Liver (tissue), 9 donors: ENCODE results near the gene MUC6. TPM values are rescaled to one million over a fixed set of nuclear protein-coding genes. Genes with fewer than 3 reads are reported as not detected.

Experiments used
- DNase-seq: peaks from one replicate; pipeline ENCODE4 v3.0.0-alpha.2; 2017; ENCODE audit warnings: low spot score
- H3K27ac ChIP-seq, 2 donors: one replicate each; pipeline ENCODE4 v1.7.0; 2013; ENCODE audit warnings: inconsistent platforms in 2 of 2, low read length in 2 of 2, control low read depth in 1 of 2, low read depth in 1 of 2, mild to moderate bottlenecking in 1 of 2
- H3K27me3 ChIP-seq, 4 donors: one replicate each; pipeline versions ENCODE4 v1.6.1 to v1.7.0; 2013; ENCODE audit warnings: low read length in 3 of 4, inconsistent platforms in 1 of 4, mild to moderate bottlenecking in 1 of 4, moderate library complexity in 1 of 4; ENCODE audit not compliant: control insufficient read depth in 4 of 4, insufficient read depth in 4 of 4
- H3K36me3 ChIP-seq, 4 donors: one replicate each; pipeline versions ENCODE4 v1.6.1 to v1.7.0; 2013; ENCODE audit warnings: low read length in 3 of 4, mild to moderate bottlenecking in 3 of 4, low read depth in 1 of 4, moderate library complexity in 1 of 4; ENCODE audit not compliant: control insufficient read depth in 4 of 4, insufficient read depth in 3 of 4
- H3K4me1 ChIP-seq, 4 donors: one replicate each; pipeline versions ENCODE4 v1.6.1 to v1.7.0; 2013; ENCODE audit warnings: low read length in 3 of 4, mild to moderate bottlenecking in 3 of 4, moderate library complexity in 1 of 4; ENCODE audit not compliant: control insufficient read depth in 4 of 4, insufficient read depth in 4 of 4
- H3K4me3 ChIP-seq, 3 donors: one replicate each; pipeline versions ENCODE4 v1.6.1 to v1.7.0; 2013; ENCODE audit warnings: low read length in 3 of 3, control low read depth in 1 of 3, low read depth in 1 of 3, mild to moderate bottlenecking in 1 of 3
- H3K9ac ChIP-seq, 2 donors: one replicate each; pipeline ENCODE4 v1.7.0; 2013; ENCODE audit warnings: low read length in 2 of 2, mild to moderate bottlenecking in 2 of 2, moderate library complexity in 2 of 2, control low read depth in 1 of 2, low read depth in 1 of 2
- H3K9me3 ChIP-seq, 4 donors: one replicate each; pipeline versions ENCODE4 v1.6.1 to v1.7.0; 2013; ENCODE audit warnings: low read length in 3 of 4; ENCODE audit not compliant: control insufficient read depth in 4 of 4
- EGR1 ChIP-seq, 2 donors: IDR thresholded peaks; 2 replicates each; pipeline ENCODE4 v1.6.1; 2016 to 2018; ENCODE audit warnings: antibody characterized with exemption in 2 of 2, low read depth in 2 of 2
- FOXA2 ChIP-seq: IDR thresholded peaks from 2 replicates; pipeline ENCODE4 v1.6.1; 2016; ENCODE audit warnings: antibody characterized with exemption
- GABPA ChIP-seq, 2 donors: IDR thresholded peaks in 1 of 2; conservative IDR thresholded peaks in 1 of 2; 2 replicates each; pipeline ENCODE4 v1.6.1; 2016; ENCODE audit warnings: antibody characterized with exemption in 2 of 2, mild to moderate bottlenecking in 1 of 2, moderate library complexity in 1 of 2
- HNF4A ChIP-seq, 2 donors: conservative IDR thresholded peaks; 2 replicates each; pipeline ENCODE4 v1.6.1; 2016; ENCODE audit warnings: antibody characterized with exemption in 2 of 2, mild to moderate bottlenecking in 2 of 2
- HNF4G ChIP-seq: IDR thresholded peaks from 2 replicates; pipeline ENCODE4 v1.6.1; 2016; ENCODE audit warnings: antibody characterized with exemption
- JUND ChIP-seq, 2 donors: IDR thresholded peaks; 2 replicates each; pipeline ENCODE4 v1.6.1; 2016; ENCODE audit warnings: antibody characterized with exemption in 2 of 2
- NR2F2 ChIP-seq: IDR thresholded peaks from 2 replicates; pipeline ENCODE4 v1.6.1; 2016; ENCODE audit warnings: antibody characterized with exemption
- RAD21 ChIP-seq, 2 donors: IDR thresholded peaks; 2 replicates each; pipeline ENCODE4 v1.6.1; 2016; ENCODE audit warnings: antibody characterized with exemption in 2 of 2, mild to moderate bottlenecking in 2 of 2
- RXRA ChIP-seq, 2 donors: IDR thresholded peaks; 2 replicates each; pipeline ENCODE4 v1.6.1; 2017 to 2018; ENCODE audit warnings: antibody characterized with exemption in 2 of 2, mild to moderate bottlenecking in 1 of 2
- SP1 ChIP-seq: IDR thresholded peaks from 2 replicates; pipeline ENCODE4 v1.6.1; 2018; ENCODE audit warnings: antibody characterized with exemption, mild to moderate bottlenecking
- YY1 ChIP-seq: IDR thresholded peaks from 2 replicates; pipeline ENCODE4 v1.6.1; 2016; ENCODE audit warnings: antibody characterized with exemption, mild to moderate bottlenecking
- WGBS: extraction: QIAGEN DNeasy Blood & Tissue Kit; methylation state at CpG from one replicate; pipeline ENCODE4 v1.1.7; 2013; 5-methylcytosine and 5-hydroxymethylcytosine counted together
- polyA plus RNA-seq, 2 donors: library from polyadenylated mRNA; stranded (reverse) in 1 of 2; unstranded in 1 of 2; fragments of 200-250 nt in 1 of 2; fragments of >200 nt in 1 of 2; fragmentation: Nextera tagmentation in 1 of 2; extraction: Ambion mirVana in 1 of 2; gene quantifications; one replicate each; pipeline versions ENCODE4 v1.2.1 to v1.2.3, GENCODE V29; 2013 to 2015
- total RNA-seq, 2 donors: library from RNA; depleted of rRNA; stranded (reverse); fragments of >200 nt; gene quantifications; one replicate each; pipeline ENCODE4 v1.2.3, GENCODE V29; 2014
- TF ChIP-seq, protein P1 (sequence below): IDR thresholded peaks from 2 replicates; pipeline ENCODE4 v1.6.1; 2016; ENCODE audit warnings: antibody characterized with exemption
- TF ChIP-seq, protein P2 (sequence below): IDR thresholded peaks from 2 replicates; pipeline ENCODE4 v1.6.1; 2016; ENCODE audit warnings: antibody characterized with exemption
- TF ChIP-seq, protein P3 (sequence below): fragments of 150-350 bp; IDR thresholded peaks from 2 replicates; pipeline ENCODE4 v1.5.1; 2017; ENCODE audit warnings: improper control_type of control experiment, low read depth, low read length; ENCODE audit not compliant: missing input control
- TF ChIP-seq, protein P4 (sequence below): IDR thresholded peaks from 2 replicates; pipeline ENCODE4 v1.6.1; 2016; ENCODE audit warnings: antibody characterized with exemption
- donor health status: healthy.
- donor health status: healthy.
- donor health status: healthy.
- donor health status: healthy.
- donor health status: healthy.

The MUC6 gene
- total and polyA plus RNA-seq, 4 donors = 0.05 to 0.54 (median 0.18) TPM

DNA sequence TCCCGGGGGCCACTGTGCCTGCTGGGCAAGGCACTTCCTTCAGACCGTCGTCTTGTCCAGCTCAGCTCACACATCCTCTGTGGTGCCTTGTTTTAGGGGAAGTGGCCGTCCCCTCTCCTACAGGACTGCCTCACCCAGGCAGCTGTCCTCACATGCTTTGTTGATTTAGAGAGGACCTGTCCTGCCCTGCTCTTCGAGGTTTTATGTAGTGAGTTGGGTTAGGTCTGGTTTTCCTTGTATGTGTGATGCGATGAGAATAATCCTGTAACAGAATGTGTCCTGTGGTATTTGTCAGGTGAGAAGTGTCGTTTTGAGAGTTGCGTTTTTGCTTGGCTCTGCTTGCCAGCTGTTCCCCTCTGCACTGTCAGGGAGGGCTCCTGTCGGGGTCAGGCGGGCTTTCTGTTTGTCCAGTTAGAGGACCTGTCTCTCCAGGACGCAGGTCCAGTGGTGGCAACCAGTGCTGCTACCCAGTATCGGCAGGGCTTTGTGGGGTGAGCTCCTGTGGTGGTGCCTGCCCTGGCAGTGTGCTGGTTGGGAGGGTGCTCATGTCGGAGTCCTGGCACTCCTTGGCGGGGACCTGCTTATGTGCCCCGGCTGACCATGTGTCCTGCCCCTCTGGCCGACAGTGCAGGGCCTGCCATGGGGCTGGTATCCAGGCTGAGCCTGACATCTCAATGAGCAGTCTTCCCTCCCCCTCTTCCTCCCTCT, 41.3 kb downstream of the MUC6 start (continued):
- TF ChIP-seq JUND (IDR thresholded peaks at IDR 0.05) (no peak), YY1 (no peak), HNF4G (no peak)
- TF ChIP-seq, protein P1, sequence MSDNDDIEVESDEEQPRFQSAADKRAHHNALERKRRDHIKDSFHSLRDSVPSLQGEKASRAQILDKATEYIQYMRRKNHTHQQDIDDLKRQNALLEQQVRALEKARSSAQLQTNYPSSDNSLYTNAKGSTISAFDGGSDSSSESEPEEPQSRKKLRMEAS = no peak

DNA sequence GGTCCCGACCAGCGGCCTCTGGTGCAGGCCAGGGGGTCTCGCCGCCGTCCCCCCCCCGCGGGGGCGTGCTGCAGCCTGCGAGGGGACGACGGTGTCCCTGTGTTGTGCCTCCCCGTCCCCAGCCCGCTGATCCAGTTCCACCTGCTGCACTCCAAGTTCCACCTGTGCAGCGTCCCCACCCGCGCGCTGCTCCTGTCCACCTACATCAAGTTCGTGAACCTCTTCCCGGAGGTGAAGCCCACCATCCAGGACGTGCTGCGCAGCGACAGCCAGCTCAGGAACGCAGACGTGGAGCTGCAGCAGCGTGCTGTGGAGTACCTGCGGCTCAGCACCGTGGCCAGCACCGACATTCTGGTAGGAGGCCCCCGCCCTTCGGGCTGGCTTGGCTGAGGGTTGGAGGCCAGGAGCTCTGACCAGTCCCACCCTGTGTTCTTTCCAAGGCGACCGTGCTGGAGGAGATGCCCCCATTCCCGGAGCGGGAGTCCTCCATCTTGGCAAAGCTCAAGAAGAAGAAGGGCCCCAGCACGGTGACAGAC, 42.8 kb downstream of the MUC6 start:
- Histone ChIP-seq H3K4me3 (no peak overlapping the region), H3K9ac (no peak overlapping the region), H3K27me3 (no peaks in the 10 kb centered on the region), H3K36me3 (peaks cover 16 to 62% (median 28%) of the 10 kb centered on the region in 4 donors), H3K27ac (no peak overlapping the region), H3K4me1 (no peaks in the 10 kb centered on the region), H3K9me3 (no peaks in the 10 kb centered on the region)
- WGBS = 96% methylated on average over 35 of the region's 35 CpGs
- TF ChIP-seq EGR1 (IDR thresholded peaks at IDR 0.05; ENCODE audit: low read depth in 2 of 2) = no peak
- TF ChIP-seq HNF4A (conservative IDR thresholded peaks at IDR 0.05) = no peak
- TF ChIP-seq NR2F2 = no peak
- DNase-seq = no peak

DNA sequence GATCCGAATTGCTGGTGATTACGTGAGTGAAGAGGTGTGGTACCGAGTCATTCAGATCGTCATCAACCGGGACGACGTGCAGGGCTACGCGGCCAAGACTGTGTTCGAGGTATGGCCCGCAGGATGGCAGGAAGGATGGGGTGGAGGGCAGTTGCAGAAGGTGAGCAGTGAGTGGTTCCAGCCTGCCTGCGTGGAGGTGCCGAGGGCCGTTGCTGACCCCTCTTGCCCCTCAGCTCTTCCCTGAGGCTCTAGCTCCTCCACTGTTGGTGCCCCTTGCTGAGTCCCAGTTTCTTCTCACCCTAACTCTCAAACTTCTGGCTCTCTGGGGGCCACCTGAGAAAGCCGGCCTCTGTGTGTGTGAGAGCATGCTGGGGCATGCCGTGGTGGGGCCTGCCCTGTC, 43.9 kb downstream of the MUC6 start:
- peaks cover 18 to 70% (median 37%) of the 10 kb centered on the region in 4 donors for H3K36me3 ChIP-seq
- WGBS = 94% methylated on average over 16 of the region's 16 CpGs
- TF ChIP-seq RAD21 (IDR thresholded peaks at IDR 0.05) (no peak), HNF4G (no peak)

DNA sequence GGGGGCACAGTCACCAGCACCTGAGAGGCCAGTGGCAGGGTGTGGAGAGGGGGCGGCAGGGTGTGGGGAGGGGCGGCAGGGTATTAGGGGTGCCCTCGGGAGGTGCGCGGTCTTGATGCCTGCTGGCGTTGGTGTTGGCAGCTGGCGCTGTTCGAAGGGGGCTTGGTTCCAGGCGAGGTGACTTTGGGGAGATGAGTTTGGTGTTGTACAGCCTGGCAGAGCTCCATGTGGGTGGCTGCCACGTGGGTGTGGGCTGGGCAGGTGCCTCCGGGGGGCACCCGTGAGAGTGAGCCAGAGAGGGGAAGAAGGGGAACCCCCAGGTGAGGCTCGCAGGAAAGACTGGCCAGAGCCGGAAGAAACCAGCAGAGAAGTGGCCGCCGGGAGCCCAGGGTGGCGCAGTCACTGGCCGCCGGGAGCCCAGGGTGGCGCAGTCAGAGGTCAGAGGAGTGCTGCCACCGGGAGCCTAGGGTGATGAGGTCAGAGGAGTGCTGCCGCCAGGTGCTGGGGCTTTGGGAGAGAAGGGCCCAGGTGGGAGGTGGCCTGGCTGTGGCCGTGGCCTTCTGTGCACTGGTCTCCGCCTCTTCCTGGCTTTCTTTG, 44.7 kb downstream of the MUC6 start:
- H3K9ac ChIP-seq = no peak overlapping the region
- no peak overlapping the region for H3K27ac ChIP-seq
- H3K36me3 ChIP-seq = peaks cover 19 to 69% (median 41%) of the 10 kb centered on the region in 4 donors
- TF ChIP-seq NR2F2 = no peak
- no peak for TF ChIP-seq SP1
- TF ChIP-seq RAD21 (IDR thresholded peaks at IDR 0.05) = no peak
- TF ChIP-seq GABPA (IDR thresholded peaks at IDR 0.05 in 1 of 2, conservative IDR thresholded peaks at IDR 0.05 in 1 of 2) = no peak
- TF ChIP-seq FOXA2 = no peak
- no peak for TF ChIP-seq RXRA (IDR thresholded peaks at IDR 0.05)
- TF ChIP-seq EGR1 (IDR thresholded peaks at IDR 0.05; ENCODE audit: low read depth in 2 of 2) = no peak
- TF ChIP-seq, protein P2, sequence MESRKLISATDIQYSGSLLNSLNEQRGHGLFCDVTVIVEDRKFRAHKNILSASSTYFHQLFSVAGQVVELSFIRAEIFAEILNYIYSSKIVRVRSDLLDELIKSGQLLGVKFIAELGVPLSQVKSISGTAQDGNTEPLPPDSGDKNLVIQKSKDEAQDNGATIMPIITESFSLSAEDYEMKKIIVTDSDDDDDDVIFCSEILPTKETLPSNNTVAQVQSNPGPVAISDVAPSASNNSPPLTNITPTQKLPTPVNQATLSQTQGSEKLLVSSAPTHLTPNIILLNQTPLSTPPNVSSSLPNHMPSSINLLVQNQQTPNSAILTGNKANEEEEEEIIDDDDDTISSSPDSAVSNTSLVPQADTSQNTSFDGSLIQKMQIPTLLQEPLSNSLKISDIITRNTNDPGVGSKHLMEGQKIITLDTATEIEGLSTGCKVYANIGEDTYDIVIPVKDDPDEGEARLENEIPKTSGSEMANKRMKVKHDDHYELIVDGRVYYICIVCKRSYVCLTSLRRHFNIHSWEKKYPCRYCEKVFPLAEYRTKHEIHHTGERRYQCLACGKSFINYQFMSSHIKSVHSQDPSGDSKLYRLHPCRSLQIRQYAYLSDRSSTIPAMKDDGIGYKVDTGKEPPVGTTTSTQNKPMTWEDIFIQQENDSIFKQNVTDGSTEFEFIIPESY = no peak
- TF ChIP-seq JUND (IDR thresholded peaks at IDR 0.05) = no peak
- TF ChIP-seq, protein P1 = no peak
- no peak for TF ChIP-seq HNF4A (conservative IDR thresholded peaks at IDR 0.05)
- TF ChIP-seq, protein P3, sequence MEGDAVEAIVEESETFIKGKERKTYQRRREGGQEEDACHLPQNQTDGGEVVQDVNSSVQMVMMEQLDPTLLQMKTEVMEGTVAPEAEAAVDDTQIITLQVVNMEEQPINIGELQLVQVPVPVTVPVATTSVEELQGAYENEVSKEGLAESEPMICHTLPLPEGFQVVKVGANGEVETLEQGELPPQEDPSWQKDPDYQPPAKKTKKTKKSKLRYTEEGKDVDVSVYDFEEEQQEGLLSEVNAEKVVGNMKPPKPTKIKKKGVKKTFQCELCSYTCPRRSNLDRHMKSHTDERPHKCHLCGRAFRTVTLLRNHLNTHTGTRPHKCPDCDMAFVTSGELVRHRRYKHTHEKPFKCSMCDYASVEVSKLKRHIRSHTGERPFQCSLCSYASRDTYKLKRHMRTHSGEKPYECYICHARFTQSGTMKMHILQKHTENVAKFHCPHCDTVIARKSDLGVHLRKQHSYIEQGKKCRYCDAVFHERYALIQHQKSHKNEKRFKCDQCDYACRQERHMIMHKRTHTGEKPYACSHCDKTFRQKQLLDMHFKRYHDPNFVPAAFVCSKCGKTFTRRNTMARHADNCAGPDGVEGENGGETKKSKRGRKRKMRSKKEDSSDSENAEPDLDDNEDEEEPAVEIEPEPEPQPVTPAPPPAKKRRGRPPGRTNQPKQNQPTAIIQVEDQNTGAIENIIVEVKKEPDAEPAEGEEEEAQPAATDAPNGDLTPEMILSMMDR = no peak
- TF ChIP-seq, protein P4, sequence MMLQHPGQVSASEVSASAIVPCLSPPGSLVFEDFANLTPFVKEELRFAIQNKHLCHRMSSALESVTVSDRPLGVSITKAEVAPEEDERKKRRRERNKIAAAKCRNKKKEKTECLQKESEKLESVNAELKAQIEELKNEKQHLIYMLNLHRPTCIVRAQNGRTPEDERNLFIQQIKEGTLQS = no peak
- H3K4me3 ChIP-seq = no peak overlapping the region
- H3K27me3 ChIP-seq = no peaks in the 10 kb centered on the region
- no peaks in the 10 kb centered on the region for H3K9me3 ChIP-seq
- H3K4me1 ChIP-seq = no peaks in the 10 kb centered on the region
- WGBS = 84% methylated on average over 24 of the region's 24 CpGs
- DNase-seq = no peak

More for the DNA sequence above, 43.9 kb downstream of the MUC6 start:
- no peak for DNase-seq
- no peak overlapping the region for H3K4me3 ChIP-seq
- no peaks in the 10 kb centered on the region for H3K9me3 ChIP-seq
- no peak overlapping the region for H3K9ac ChIP-seq
- no peaks in the 10 kb centered on the region for H3K27me3 ChIP-seq
- no peak overlapping the region for H3K27ac ChIP-seq
- H3K4me1 ChIP-seq = no peaks in the 10 kb centered on the region
